IMR-90 (cell line): Measurements from ENCODE around the gene ROCK2. TPM values are rescaled to one million over a fixed set of nuclear protein-coding genes. Genes with fewer than 3 reads are reported as not detected.

Experiments used
- ATAC-seq: fragments of 200-7000 bp; cut with Tn5 transposase; 2 replicates; pipeline ENCODE4 v1.9.1; 2020; ENCODE audit warnings: low read depth, mild to moderate bottlenecking, moderate library complexity
- BruUV-seq: library from RNA; stranded (reverse); fragments of 400-500 nt; replicated peaks from 2 replicates; lab custom pipeline; 2021; lab: Mats Ljungman, UMichigan
- CTCF ChIA-PET: fragments of 300-600 bp; formaldehyde crosslinking; extraction: SDS; loops from one replicate; lab custom pipeline; 2021; ENCODE audit warnings: antibody characterized with exemption; lab: Yijun Ruan, JAX
- POLR2A ChIA-PET: fragments of 300-600 bp; sonication (Branson Sonifier 250); formaldehyde crosslinking; loops from one replicate; lab custom pipeline; 2022; ENCODE audit warnings: antibody characterized with exemption; ENCODE audit not compliant: unreplicated experiment; lab: Charles Lee
- DNase-seq: peaks from one replicate; pipeline ENCODE4 v3.0.0; 2013
- H2AFZ ChIP-seq: replicated peaks from 2 replicates; pipeline ENCODE3; 2013; ENCODE audit warnings: low read length, mild to moderate bottlenecking; ENCODE audit not compliant: poor library complexity
- H2AK5ac ChIP-seq: 2 replicates; pipeline ENCODE4 v1.6.1; 2013; ENCODE audit warnings: low read depth, low read length, inconsistent platforms
- H2AK9ac ChIP-seq: replicated peaks from 2 replicates; pipeline ENCODE3; 2013; ENCODE audit warnings: mild to moderate bottlenecking, low read depth, low read length, moderate library complexity; ENCODE audit not compliant: poor library complexity
- H2BK120ac ChIP-seq: 2 replicates; pipeline ENCODE4 v1.6.1; 2013; ENCODE audit warnings: low read depth, low read length, inconsistent platforms
- H2BK15ac ChIP-seq: 3 replicates; pipeline ENCODE4 v1.6.1; 2013; ENCODE audit warnings: low read depth, low read length, inconsistent platforms
- H2BK20ac ChIP-seq: 2 replicates; pipeline ENCODE4 v1.6.1; 2013; ENCODE audit warnings: low read depth, mild to moderate bottlenecking, inconsistent platforms, low read length, moderate library complexity
- H2BK5ac ChIP-seq: 2 replicates; pipeline ENCODE4 v1.6.1; 2013; ENCODE audit warnings: mild to moderate bottlenecking, low read depth, low read length, inconsistent platforms; ENCODE audit not compliant: poor library complexity, severe bottlenecking
- H3K14ac ChIP-seq: replicated peaks from 2 replicates; pipeline ENCODE4 v1.6.1; 2013; ENCODE audit warnings: low read depth, low read length, inconsistent platforms
- H3K18ac ChIP-seq: 2 replicates; pipeline ENCODE4 v1.6.1; 2013; ENCODE audit warnings: low read depth, low read length, control low read depth
- H3K23ac ChIP-seq: 2 replicates; pipeline ENCODE4 v1.6.1; 2013; ENCODE audit warnings: low read depth, low read length, inconsistent platforms
- H3K27ac ChIP-seq: 2 replicates; pipeline ENCODE4 v1.5.1; 2013; ENCODE audit warnings: mild to moderate bottlenecking, control low read depth, low read length; ENCODE audit not compliant: insufficient read depth
- H3K27me3 ChIP-seq: 2 replicates; pipeline ENCODE4 v1.6.1; 2013; ENCODE audit warnings: low read length; ENCODE audit not compliant: control insufficient read depth, insufficient read depth
- H3K36me3 ChIP-seq: 2 replicates; pipeline ENCODE4 v1.6.1; 2013; ENCODE audit warnings: low read length, mixed read lengths; ENCODE audit not compliant: control insufficient read depth, insufficient read depth
- H3K4ac ChIP-seq: 2 replicates; pipeline ENCODE4 v1.6.1; 2013; ENCODE audit warnings: low read depth, low read length, inconsistent platforms
- H3K4me1 ChIP-seq: 2 replicates; pipeline ENCODE4 v1.6.1; 2013; ENCODE audit warnings: low read length, mixed read lengths; ENCODE audit not compliant: control insufficient read depth, insufficient read depth
- H3K4me2 ChIP-seq: 2 replicates; pipeline ENCODE4 v1.6.1; 2013; ENCODE audit warnings: low read depth, mild to moderate bottlenecking, control low read depth, low read length, moderate library complexity
- H3K4me3 ChIP-seq: 2 replicates; pipeline ENCODE4 v1.5.1; 2013; ENCODE audit warnings: low read depth, mild to moderate bottlenecking, control low read depth, low read length, moderate library complexity; ENCODE audit not compliant: insufficient read depth
- H3K56ac ChIP-seq: 2 replicates; pipeline ENCODE4 v1.6.1; 2013; ENCODE audit warnings: low read length, inconsistent platforms; ENCODE audit not compliant: insufficient read depth; ENCODE audit errors: extremely low read depth
- H3K79me1 ChIP-seq, 2 experiments: 2 replicates each; pipeline ENCODE4 v1.6.1; 2013; ENCODE audit warnings: low read length in 2 of 2, inconsistent platforms in 1 of 2, low read depth in 1 of 2
- H3K9ac ChIP-seq: 2 replicates; pipeline ENCODE4 v1.6.1; 2013; ENCODE audit warnings: low read depth, low read length, control low read depth
- H3K9me1 ChIP-seq: 2 replicates; pipeline ENCODE4 v1.6.1; 2013; ENCODE audit warnings: low read length, inconsistent platforms; ENCODE audit not compliant: insufficient read depth
- H3K9me3 ChIP-seq: 2 replicates; pipeline ENCODE4 v1.6.1; 2013; ENCODE audit warnings: low read length; ENCODE audit not compliant: control insufficient read depth, insufficient read depth
- H4K20me1 ChIP-seq: 2 replicates; pipeline ENCODE4 v1.6.1; 2013; ENCODE audit warnings: low read length, inconsistent platforms; ENCODE audit not compliant: insufficient read depth
- H4K5ac ChIP-seq: 2 replicates; pipeline ENCODE4 v1.6.1; 2013; ENCODE audit warnings: mild to moderate bottlenecking, low read depth, low read length, control low read depth
- H4K8ac ChIP-seq, 2 experiments: 2 replicates each; pipeline ENCODE4 v1.6.1; 2013; ENCODE audit warnings: low read depth in 2 of 2, low read length in 2 of 2, control low read depth in 1 of 2, inconsistent platforms in 1 of 2
- H4K91ac ChIP-seq: 2 replicates; pipeline ENCODE4 v1.6.1; 2013; ENCODE audit warnings: low read depth, low read length, inconsistent platforms; ENCODE audit not compliant: insufficient read depth
- BHLHE40 ChIP-seq: fragments of 150-350 bp; IDR thresholded peaks from 2 replicates; pipeline ENCODE4 v1.6.1; 2016; ENCODE audit warnings: mild to moderate bottlenecking, low read depth, low read length
- CEBPB ChIP-seq: IDR thresholded peaks from 2 replicates; pipeline ENCODE4 v1.6.1; 2012; ENCODE audit warnings: low read depth, low read length, improper control_type of control experiment
- ELK1 ChIP-seq: fragments of 150-350 bp; IDR thresholded peaks from 2 replicates; pipeline ENCODE4 v1.6.1; 2016; ENCODE audit warnings: low read depth, mild to moderate bottlenecking, low read length, moderate library complexity, borderline replicate concordance
- MAFK ChIP-seq: IDR thresholded peaks from 2 replicates; pipeline ENCODE4 v1.6.1; 2012; ENCODE audit warnings: low read depth, low read length, improper control_type of control experiment
- MXI1 ChIP-seq: IDR thresholded peaks from 2 replicates; pipeline ENCODE4 v1.6.1; 2012; ENCODE audit warnings: low read depth, mild to moderate bottlenecking, low read length, moderate library complexity, borderline replicate concordance
- NFE2L2 ChIP-seq: fragments of 150-350 bp; IDR thresholded peaks from 2 replicates; pipeline ENCODE4 v1.6.1; 2016; ENCODE audit warnings: low read depth, mild to moderate bottlenecking, low read length
- POLR2A ChIP-seq: IDR thresholded peaks from 2 replicates; pipeline ENCODE4 v1.6.1; 2012; ENCODE audit warnings: mild to moderate bottlenecking, low read depth, low read length
- RAD21 ChIP-seq: IDR thresholded peaks from 2 replicates; pipeline ENCODE4 v1.6.1; 2012; ENCODE audit warnings: low read length, improper control_type of control experiment
- RCOR1 ChIP-seq: IDR thresholded peaks from 2 replicates; pipeline ENCODE4 v1.6.1; 2012; ENCODE audit warnings: mild to moderate bottlenecking, low read length, improper control_type of control experiment; ENCODE audit not compliant: insufficient replicate concordance
- RFX5 ChIP-seq: IDR thresholded peaks from 2 replicates; pipeline ENCODE4 v1.8.0; 2012; ENCODE audit warnings: low read depth, mild to moderate bottlenecking, low read length, moderate library complexity
- SMC3 ChIP-seq: fragments of 150-350 bp; IDR thresholded peaks from 2 replicates; pipeline ENCODE4 v1.6.1; 2016; ENCODE audit warnings: low read depth, mild to moderate bottlenecking, antibody characterized with exemption, low read length, moderate library complexity
- USF2 ChIP-seq: fragments of 150-350 bp; IDR thresholded peaks from 2 replicates; pipeline ENCODE4 v1.6.1; 2017; ENCODE audit warnings: mild to moderate bottlenecking, antibody characterized with exemption, low read length, low read depth
- WGBS, 2 experiments: methylation state at CpG; one replicate each; pipeline versions ENCODE4 v1.1.5 to v1.1.7; 2013; ENCODE audit warnings: missing lambda C conversion rate in 2 of 2; ENCODE audit not compliant: insufficient read length in 1 of 2; ENCODE audit errors: extremely low coverage in 2 of 2; 5-methylcytosine and 5-hydroxymethylcytosine counted together
- dilution Hi-C: fragments of 300-500 bp; cut with HindIII; formaldehyde crosslinking; loops from one replicate; pipeline ENCODE4 v1.14.3; 2018; ENCODE audit warnings: low sequenced_read_pairs; ENCODE audit not compliant: unreplicated experiment
- in situ Hi-C: fragments of 300-500 bp; cut with MboI; formaldehyde crosslinking; loops from 3 replicates; pipeline ENCODE4 v1.14.3; 2019; ENCODE audit warnings: low sequenced_read_pairs, inconsistent platforms, mixed read lengths
- intact Hi-C: fragments of 100-400 bp; cut with micrococcal nuclease; formaldehyde crosslinking; loops from 2 replicates; pipeline ENCODE4 v1.10.0; 2022
- polyA plus RNA-seq, 3 experiments: library from polyadenylated mRNA; depleted of rRNA; stranded (reverse); fragments of >200 nt; gene quantifications; 2 replicates each; pipeline ENCODE4 v1.2.3, GENCODE V29; 2012; ENCODE audit warnings: low replicate concordance in 1 of 3
- total RNA-seq: library from RNA; depleted of rRNA; stranded (reverse); fragments of >200 nt; gene quantifications from 2 replicates; pipeline ENCODE4 v1.2.3, GENCODE V29; 2012

Gene ROCK2
- total and polyA plus RNA-seq, 2 of the 4 experiments (the other 2 are of a cell fraction), result 9.0 to 28.3 TPM

- dilution Hi-C loops, result no loop called here
- H4K20me1 ChIP-seq, result peaks cover 14% of the 10 kb centered on the region; the same call in 1 of the 2 replicates
- H3K56ac ChIP-seq, result no peak overlapping the region
- H3K4me3 ChIP-seq, result no peak overlapping the region
- in situ Hi-C loops, result no loop called here
- H3K4me2 ChIP-seq, result no peak overlapping the region
- BruUV-seq, result no TSS peak
- no peak overlapping the region for H2BK5ac ChIP-seq
- no peak overlapping the region for H4K5ac ChIP-seq
- H3K27ac ChIP-seq, result no peak overlapping the region
- H4K8ac ChIP-seq, result no peak overlapping the region
- no peak overlapping the region for H2BK15ac ChIP-seq
- H2AK9ac ChIP-seq, result no peak overlapping the region
- no peak overlapping the region for H3K14ac ChIP-seq
- peaks cover 9% of the 10 kb centered on the region for H3K36me3 ChIP-seq
- H3K9me3 ChIP-seq, result no peaks in the 10 kb centered on the region
- no peak for ATAC-seq
- peaks cover 26 to 51% of the 10 kb centered on the region in 2 experiments for H3K79me1 ChIP-seq
- H3K4me1 ChIP-seq, result peaks cover 5% of the 10 kb centered on the region
- no peak overlapping the region for H2BK120ac ChIP-seq
- no peak for DNase-seq
- intact Hi-C loops, result no loop called here
- ChIA-PET POLR2A (no interaction called here), CTCF (no interaction called here)
- no peak overlapping the region for H2BK20ac ChIP-seq
- no peak overlapping the region for H4K91ac ChIP-seq
- H3K9me1 ChIP-seq, result peaks cover 7% of the 10 kb centered on the region
- TF ChIP-seq POLR2A (no peak), RFX5 (no peak), MAFK (no peak), USF2 (no peak), BHLHE40 (no peak), RCOR1 (no peak), SMC3 (no peak), CEBPB (no peak), NFE2L2 (no peak), ELK1 (no peak), MXI1 (no peak), RAD21 (no peak)
- H3K4ac ChIP-seq, result no peak overlapping the region
- H3K23ac ChIP-seq, result no peak overlapping the region
- WGBS, 2 experiments, result no CpG with 5 or more reads among the region's 3 CpGs
- no peak overlapping the region for H2AFZ ChIP-seq
- H3K9ac ChIP-seq, result no peak overlapping the region
- no peaks in the 10 kb centered on the region for H3K27me3 ChIP-seq
- H3K18ac ChIP-seq, result no peak overlapping the region
- H2AK5ac ChIP-seq, result no peak overlapping the region
Observed at GRCh38 chr2:11257964-11258363, 86.5 kb downstream of the ROCK2 start.
